HS-5 (cell line): ENCODE data around the gene CFAP100.

Source experiments
- DNase-seq: peaks from one replicate; pipeline ENCODE4 v3.0.0-alpha.2; 2012; ENCODE audit warnings: low read depth

CFAP100 gene

GRCh38 chr3:126442094-126442855 is 47.6 kb downstream of the CFAP100 start:
- DNase-seq = no peak

GRCh38 chr3:126442856-126443242 is 48.1 kb downstream of the CFAP100 start:
- DNase-seq = no peak

- no peak for DNase-seq
Measured at GRCh38 chr3:126445506-126445905, 50.8 kb downstream of the CFAP100 start.

GRCh38 chr3:126446301-126446700 is 51.6 kb downstream of the CFAP100 start:
- DNase-seq = no peak

- DNase-seq = no peak
Measured at GRCh38 chr3:126446791-126447190, 52.1 kb downstream of the CFAP100 start.

GRCh38 chr3:126447456-126448106 is 52.9 kb downstream of the CFAP100 start:
- no peak for DNase-seq

- no peak for DNase-seq
Measured at GRCh38 chr3:126448136-126448892, 53.6 kb downstream of the CFAP100 start.

GRCh38 chr3:126448893-126449180 is 54.1 kb downstream of the CFAP100 start:
- no peak for DNase-seq

- no peak for DNase-seq
Measured at GRCh38 chr3:126449621-126450051, 54.9 kb downstream of the CFAP100 start.

GRCh38 chr3:126450219-126450618 is 55.5 kb downstream of the CFAP100 start:
- no peak for DNase-seq

- DNase-seq = no peak
Measured at GRCh38 chr3:126450744-126451143, 56.0 kb downstream of the CFAP100 start.

- DNase-seq = no peak
Measured at GRCh38 chr3:126451511-126451910, 56.8 kb downstream of the CFAP100 start.

GRCh38 chr3:126452213-126452612 is 57.5 kb downstream of the CFAP100 start:
- DNase-seq = no peak

GRCh38 chr3:126454025-126454424 is 59.3 kb downstream of the CFAP100 start:
- no peak for DNase-seq

GRCh38 chr3:126454437-126455198 is 59.9 kb downstream of the CFAP100 start:
- DNase-seq = no peak

- DNase-seq = no peak
Measured at GRCh38 chr3:126456211-126456610, 61.5 kb downstream of the CFAP100 start.

GRCh38 chr3:126456766-126457388 is 62.2 kb downstream of the CFAP100 start:
- no peak for DNase-seq

GRCh38 chr3:126459111-126459762 is 64.5 kb downstream of the CFAP100 start:
- DNase-seq = no peak

GRCh38 chr3:126459763-126460127 is 65.0 kb downstream of the CFAP100 start:
- DNase-seq = no peak

GRCh38 chr3:126460381-126460780 is 65.7 kb downstream of the CFAP100 start:
- DNase-seq = no peak

GRCh38 chr3:126461450-126462070 is 66.9 kb downstream of the CFAP100 start:
- DNase-seq = no peak
